Choroid plexus epithelial cell (primary cell): ENCODE measurements around the gene FGD2.

Source experiments
- DNase-seq: peaks from one replicate; pipeline ENCODE4 v3.0.0-alpha.2; 2010; ENCODE audit warnings: low read depth
- H3K4me3 ChIP-seq: 2 replicates; pipeline ENCODE4 v1.5.1; 2011; ENCODE audit warnings: low read depth, mild to moderate bottlenecking, control low read depth, low read length, moderate library complexity
- TF ChIP-seq, protein P1 (sequence below): conservative IDR thresholded peaks from 2 replicates; pipeline ENCODE4 v1.5.1; 2011; ENCODE audit warnings: low read depth, mild to moderate bottlenecking, control low read depth, inconsistent platforms, low read length, moderate library complexity

FGD2 gene

DNA sequence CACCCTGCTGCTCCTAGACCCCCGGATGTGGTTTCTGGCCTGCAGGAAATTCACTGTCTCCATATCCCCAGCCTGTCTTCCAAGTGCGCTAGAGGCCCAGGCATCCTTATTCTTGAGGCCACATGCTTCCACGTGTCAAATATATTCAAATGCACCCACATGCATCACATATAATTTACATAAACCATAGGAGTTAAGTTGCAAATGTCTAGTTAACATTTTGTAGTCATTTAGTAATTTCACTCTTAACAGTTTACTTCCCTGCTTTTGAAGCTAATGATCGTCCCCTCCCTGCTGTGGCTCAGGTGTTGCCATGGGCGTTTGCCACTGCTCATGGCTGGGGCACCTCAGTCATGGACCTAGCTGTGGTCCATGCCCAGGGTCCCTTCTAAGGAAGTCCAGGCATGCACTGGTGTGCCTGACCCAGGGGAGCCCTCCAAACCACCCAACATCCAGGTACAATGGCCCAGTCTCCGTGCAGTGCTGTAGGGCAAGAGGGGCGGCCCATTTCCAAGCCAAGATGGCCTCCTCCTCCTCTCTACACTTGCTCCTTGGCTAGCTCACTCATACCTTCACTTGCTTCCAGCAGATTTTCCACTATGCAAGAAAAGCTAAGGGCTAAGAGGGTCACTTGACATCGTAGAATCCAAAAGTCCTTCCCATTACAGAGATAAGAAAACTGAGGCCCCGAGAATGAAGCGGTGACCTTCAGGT lies 42.4 kb downstream of the FGD2 start:
- TF ChIP-seq, protein P1, sequence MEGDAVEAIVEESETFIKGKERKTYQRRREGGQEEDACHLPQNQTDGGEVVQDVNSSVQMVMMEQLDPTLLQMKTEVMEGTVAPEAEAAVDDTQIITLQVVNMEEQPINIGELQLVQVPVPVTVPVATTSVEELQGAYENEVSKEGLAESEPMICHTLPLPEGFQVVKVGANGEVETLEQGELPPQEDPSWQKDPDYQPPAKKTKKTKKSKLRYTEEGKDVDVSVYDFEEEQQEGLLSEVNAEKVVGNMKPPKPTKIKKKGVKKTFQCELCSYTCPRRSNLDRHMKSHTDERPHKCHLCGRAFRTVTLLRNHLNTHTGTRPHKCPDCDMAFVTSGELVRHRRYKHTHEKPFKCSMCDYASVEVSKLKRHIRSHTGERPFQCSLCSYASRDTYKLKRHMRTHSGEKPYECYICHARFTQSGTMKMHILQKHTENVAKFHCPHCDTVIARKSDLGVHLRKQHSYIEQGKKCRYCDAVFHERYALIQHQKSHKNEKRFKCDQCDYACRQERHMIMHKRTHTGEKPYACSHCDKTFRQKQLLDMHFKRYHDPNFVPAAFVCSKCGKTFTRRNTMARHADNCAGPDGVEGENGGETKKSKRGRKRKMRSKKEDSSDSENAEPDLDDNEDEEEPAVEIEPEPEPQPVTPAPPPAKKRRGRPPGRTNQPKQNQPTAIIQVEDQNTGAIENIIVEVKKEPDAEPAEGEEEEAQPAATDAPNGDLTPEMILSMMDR, result no peak
- no peak overlapping the region for H3K4me3 ChIP-seq
- DNase-seq, result no peak

DNA sequence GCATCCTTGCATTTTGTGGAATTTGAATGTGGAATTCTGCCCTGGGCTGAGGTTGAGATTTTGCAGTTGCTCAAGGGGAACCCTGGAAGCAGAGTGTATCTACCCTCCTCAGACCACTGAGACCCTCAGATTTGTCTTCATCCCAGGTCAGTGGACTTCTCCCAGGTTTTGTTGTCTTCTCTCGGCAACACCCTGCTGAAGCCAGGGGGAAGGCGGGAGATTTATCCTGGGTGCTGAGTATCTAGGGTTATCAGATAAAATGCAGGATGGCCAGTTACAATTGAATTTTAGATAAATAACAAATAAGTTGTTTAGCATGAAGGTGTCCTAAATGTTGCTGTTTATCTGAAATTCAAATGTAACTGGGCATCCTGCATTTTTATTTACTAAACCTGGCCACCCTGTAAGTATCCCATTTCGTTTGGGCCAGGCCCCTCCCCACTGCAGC lies 43.0 kb downstream of the FGD2 start:
- TF ChIP-seq, protein P1, result no peak
- DNase-seq, result no peak
- H3K4me3 ChIP-seq, result no peak overlapping the region

DNA sequence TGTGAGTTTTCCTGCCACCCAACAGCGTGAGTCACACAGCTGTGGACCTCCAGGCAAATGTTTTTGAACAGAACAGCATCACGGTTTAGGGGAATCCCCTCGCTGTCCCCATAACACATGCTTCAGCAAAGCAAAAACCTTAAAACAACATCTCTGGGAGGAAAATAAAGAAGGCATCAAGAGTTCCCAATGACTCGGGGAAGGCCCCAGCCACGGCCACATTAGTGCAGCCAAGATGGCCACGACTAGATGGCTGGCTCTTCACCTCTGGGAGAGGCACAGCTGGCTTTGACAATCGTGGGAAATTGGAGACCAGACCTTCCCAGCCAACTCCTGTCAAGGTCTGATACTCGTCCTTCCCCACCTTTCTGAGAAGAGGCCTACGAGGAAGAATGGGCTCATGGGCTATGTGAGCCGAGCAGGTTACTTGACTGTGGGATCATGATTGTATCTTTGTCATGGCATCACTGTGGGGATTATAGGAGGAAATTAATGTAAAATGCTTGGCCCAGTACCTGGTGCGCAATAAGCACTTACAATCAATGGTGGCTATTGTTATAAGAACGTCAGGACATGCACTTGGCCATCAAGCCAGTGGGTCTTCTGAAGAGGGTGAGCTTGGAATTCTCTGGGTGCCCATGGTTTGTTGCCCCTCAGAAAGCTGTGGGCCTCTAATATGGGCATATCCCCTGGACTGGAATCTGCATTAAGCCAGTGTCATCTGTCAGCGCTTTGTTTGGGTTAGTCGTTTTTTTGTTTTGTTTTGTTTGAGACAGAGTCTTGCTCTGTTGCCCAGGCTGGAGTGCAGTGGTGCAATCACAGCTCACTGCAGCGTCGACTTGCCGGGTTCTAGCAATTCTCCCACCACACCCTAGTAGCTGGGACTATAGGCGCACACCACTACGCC lies 43.6 kb downstream of the FGD2 start:
- H3K4me3 ChIP-seq, result no peak overlapping the region
- peak; percentile 95 for DNase-seq
- TF ChIP-seq, protein P1, result no peak

DNA sequence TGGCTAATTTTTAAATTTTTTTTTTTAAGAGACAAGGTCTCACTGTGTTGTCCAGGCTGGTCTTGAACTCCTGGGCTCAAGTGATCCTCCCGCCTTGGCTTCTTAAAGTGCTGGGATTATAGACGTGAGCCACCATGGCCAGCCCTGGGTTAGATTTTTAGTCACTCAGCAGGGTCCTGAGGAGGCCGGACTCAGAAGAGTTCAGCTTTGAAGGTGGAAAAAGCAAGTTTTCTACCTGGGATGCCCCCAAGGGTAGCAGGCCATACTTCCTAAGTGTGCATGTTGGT lies 44.2 kb downstream of the FGD2 start:
- DNase-seq, result no peak
- TF ChIP-seq, protein P1, result no peak
- no peak overlapping the region for H3K4me3 ChIP-seq

DNA sequence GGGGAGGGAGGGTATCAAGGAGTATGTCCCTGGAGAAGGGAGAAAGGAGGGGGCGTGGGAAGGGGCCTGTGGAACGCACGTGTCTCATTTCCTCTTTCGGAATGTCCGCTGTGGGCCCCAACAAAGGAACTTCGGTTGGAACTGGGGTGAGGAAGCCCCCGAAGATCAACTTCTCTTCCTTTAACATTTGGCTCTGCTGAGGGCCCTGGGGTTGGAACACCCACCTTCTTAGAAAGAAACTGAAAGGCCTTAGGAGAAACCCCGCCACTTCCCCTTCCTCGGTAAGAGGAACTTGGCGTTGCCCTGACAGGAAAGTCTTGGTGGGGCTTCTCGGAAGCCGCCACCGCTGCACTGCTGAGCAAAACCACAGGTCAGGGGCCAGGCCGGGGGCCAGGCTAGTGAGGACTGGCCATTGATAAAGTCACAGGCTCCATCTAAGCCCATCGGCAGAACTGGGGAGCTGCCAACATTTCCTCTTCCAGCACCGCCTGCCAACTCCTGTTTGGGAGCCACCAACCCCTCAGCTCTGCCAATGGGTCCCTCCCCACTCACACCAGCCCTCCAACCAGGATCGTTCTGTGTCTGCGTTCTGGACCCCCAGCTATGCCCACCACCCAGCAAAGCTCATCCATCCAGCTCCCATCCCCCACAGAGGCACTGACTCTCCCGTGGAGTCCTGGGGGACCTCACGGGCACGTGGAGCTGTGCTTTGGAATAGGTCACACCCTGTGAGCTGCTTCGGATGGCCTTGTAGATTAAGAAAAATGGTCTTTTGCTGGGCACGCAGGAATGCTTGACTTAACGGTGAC lies 44.8 kb downstream of the FGD2 start:
- TF ChIP-seq, protein P1, result no peak
- no peak overlapping the region for H3K4me3 ChIP-seq
- no peak for DNase-seq

DNA sequence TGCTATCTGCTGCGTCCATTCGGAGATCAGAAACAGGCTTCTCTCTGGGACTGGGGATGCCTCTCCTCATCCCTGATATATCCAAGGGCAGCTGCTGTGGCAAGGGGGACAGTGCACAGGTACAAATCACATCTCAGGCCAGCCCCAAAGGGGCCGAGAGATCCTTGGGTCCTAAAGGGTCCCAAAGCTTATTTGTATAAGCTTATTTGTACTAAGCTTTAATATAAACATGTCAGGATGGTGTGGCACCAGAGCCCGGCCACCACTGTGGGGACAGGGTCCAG lies 45.3 kb downstream of the FGD2 start:
- no peak for DNase-seq
- TF ChIP-seq, protein P1, result no peak
- no peak overlapping the region for H3K4me3 ChIP-seq
